K562 (cell line): ENCODE results near the gene DCDC2. TPM values are rescaled to one million over a fixed set of nuclear protein-coding genes. Genes with fewer than 3 reads are reported as not detected.
"Not testable (repeated sequence)": the region's sequence is repeated elsewhere in the genome, so short reads cannot be mapped to it uniquely, and the experiment has no call there.

Source experiments
- ARID1B ChIP-seq: fragments of 450-650 bp; IDR thresholded peaks from 2 replicates; pipeline ENCODE4 v1.6.1; 2016; ENCODE audit warnings: antibody characterized with exemption, mild to moderate bottlenecking, inconsistent platforms
- CXXC5 ChIP-seq: fragments of 250-450 bp; sonication (Bioruptor Pico); IDR thresholded peaks from 2 replicates; pipeline ENCODE4 v1.8.0; 2022; ENCODE audit warnings: inconsistent platforms, mild to moderate bottlenecking, moderate library complexity
- DMBX1 ChIP-seq: fragments of 250-450 bp; sonication (Bioruptor Pico); IDR thresholded peaks from 2 replicates; pipeline ENCODE4 v1.8.0; 2022; ENCODE audit warnings: inconsistent platforms, mild to moderate bottlenecking, moderate library complexity, borderline replicate concordance
- ESRRA ChIP-seq: fragments of 450-650 bp; IDR thresholded peaks from 2 replicates; pipeline ENCODE4 v1.6.1; 2014; ENCODE audit warnings: low read depth, mild to moderate bottlenecking, moderate library complexity, borderline replicate concordance
- ETV5 ChIP-seq: sonication (generic); formaldehyde crosslinking; IDR thresholded peaks from 2 replicates; pipeline ENCODE4 v1.4.0; 2020; ENCODE audit warnings: low read depth, mild to moderate bottlenecking, missing genetic modification reagents
- L3MBTL2 ChIP-seq: fragments of 450-650 bp; IDR thresholded peaks from 2 replicates; pipeline ENCODE4 v1.6.1; 2016; ENCODE audit warnings: mild to moderate bottlenecking, moderate library complexity
- NFIC ChIP-seq: fragments of 450-650 bp; IDR thresholded peaks from 2 replicates; pipeline ENCODE4 v1.6.1; 2017; ENCODE audit warnings: mild to moderate bottlenecking, inconsistent platforms
- NRF1 ChIP-seq, 2 experiments: fragments of 450-650 bp; IDR thresholded peaks in 1 of 2; conservative IDR thresholded peaks in 1 of 2; 2 replicates each; pipeline ENCODE4 v1.6.1; 2014; ENCODE audit warnings: mild to moderate bottlenecking in 2 of 2
- PHF21A ChIP-seq: fragments of 450-650 bp; IDR thresholded peaks from 2 replicates; pipeline ENCODE4 v1.6.1; 2017; ENCODE audit warnings: low read depth, borderline replicate concordance
- TAL1 ChIP-seq: fragments of 450-650 bp; IDR thresholded peaks from 2 replicates; pipeline ENCODE4 v1.6.1; 2016; ENCODE audit warnings: mild to moderate bottlenecking
- THRAP3 ChIP-seq: fragments of 450-650 bp; IDR thresholded peaks from 2 replicates; pipeline ENCODE4 v1.6.1; 2016; ENCODE audit warnings: mild to moderate bottlenecking, inconsistent platforms, borderline replicate concordance
- TRIM24 ChIP-seq, 2 experiments: fragments of 450-650 bp; IDR thresholded peaks; 2 replicates each; pipeline ENCODE4 v1.6.1; 2016
- ZNF41 ChIP-seq: fragments of 250-450 bp; sonication (Bioruptor Pico); conservative IDR thresholded peaks from 2 replicates; pipeline ENCODE4 v1.4.0; 2020; ENCODE audit warnings: mild to moderate bottlenecking
- polyA plus RNA-seq, 8 experiments: library from polyadenylated mRNA; depleted of rRNA in 4 of 8; stranded (reverse) in 5 of 8; unstranded in 3 of 8; fragments of >200 nt; fragmentation: Nextera tagmentation in 2 of 8; fragmentation: Illumina TruSeq in 1 of 8; extraction: Ambion mirVana in 2 of 8; extraction: Trizol in 1 of 8; gene quantifications; 2 replicates each; pipeline versions ENCODE4 v1.2.1 to v1.2.3, GENCODE V29; 2011 to 2014; ENCODE audit warnings: inconsistent platforms in 1 of 8, missing spikeins in 1 of 8
- total RNA-seq, 7 experiments: library from RNA; depleted of rRNA in 6 of 7; stranded (reverse); fragments of >200 nt in 6 of 7; fragmentation: Illumina TruSeq in 2 of 7; extraction: Trizol in 2 of 7; gene quantifications; 2 replicates each; pipeline versions ENCODE4 v1.2.1 to v1.2.3, GENCODE V29; 2011 to 2021; ENCODE audit warnings: low replicate concordance in 1 of 7
- TF ChIP-seq, protein P1 (sequence below): fragments of 450-650 bp; IDR thresholded peaks from 2 replicates; pipeline ENCODE4 v1.6.1; 2016; ENCODE audit warnings: mild to moderate bottlenecking, moderate library complexity
- TF ChIP-seq, protein P2 (sequence below), 2 experiments: fragments of 250-450 bp in 1 of 2; fragments of 450-650 bp in 1 of 2; sonication (Bioruptor Pico) in 1 of 2; IDR thresholded peaks; 2 replicates each; pipeline versions ENCODE4 v1.6.1 to v1.8.0; 2016 to 2021; ENCODE audit warnings: mild to moderate bottlenecking in 2 of 2, moderate library complexity in 2 of 2, missing compliant biosample characterization in 1 of 2, missing genetic modification characterization in 1 of 2

DCDC2 gene
- total and polyA plus RNA-seq, 9 of the 15 experiments (the other 6 are each of a cell fraction or from before 2014, with no cell fraction given): 0.04 TPM; not detected in 8

DNA sequence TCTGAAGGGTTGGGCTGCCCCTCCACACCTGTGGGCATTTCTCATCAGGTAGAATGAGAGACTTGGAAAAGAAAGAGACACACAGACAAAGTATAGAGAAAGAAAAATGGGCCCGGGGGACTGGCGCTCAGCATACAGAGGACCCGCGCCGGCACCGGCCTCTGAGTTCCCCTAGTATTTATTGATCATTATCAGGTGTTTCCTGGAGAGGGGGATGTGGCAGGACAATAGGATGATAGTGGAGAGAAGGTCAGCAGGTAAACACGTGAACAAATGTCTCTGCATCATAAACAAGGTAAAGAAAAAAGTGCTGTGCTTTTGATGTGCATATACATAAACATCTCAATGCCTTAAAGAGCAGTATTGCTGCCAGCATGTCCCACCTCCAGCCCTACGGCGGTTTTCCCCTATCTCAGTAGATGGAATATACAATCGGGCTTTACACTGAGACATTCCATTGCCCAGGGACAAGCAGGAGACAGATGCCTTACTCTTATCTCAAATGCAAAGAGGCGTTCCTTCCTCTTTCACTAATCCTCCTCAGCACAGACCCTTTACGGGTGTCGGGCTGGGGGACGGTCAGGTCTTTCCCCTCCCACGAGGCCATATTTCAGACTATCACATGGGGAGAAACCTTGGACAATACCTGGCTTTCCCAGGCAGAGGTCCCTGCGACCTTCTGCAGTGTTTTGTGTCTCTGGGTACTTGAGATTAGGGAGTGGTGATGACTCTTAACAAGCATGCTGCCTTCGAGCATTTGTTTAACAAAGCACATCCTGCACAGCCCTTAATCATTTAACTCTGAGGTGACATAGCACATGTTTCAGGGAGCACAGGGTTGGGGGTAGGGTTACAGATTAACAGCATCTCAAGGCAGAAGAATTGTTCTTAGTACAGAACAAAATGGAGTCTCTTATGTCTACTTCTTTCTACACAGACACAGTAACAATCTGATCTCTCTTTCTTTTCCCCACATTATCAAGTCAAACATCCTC, 42.5 kb upstream of the DCDC2 start (continued):
- TF ChIP-seq, protein P1, sequence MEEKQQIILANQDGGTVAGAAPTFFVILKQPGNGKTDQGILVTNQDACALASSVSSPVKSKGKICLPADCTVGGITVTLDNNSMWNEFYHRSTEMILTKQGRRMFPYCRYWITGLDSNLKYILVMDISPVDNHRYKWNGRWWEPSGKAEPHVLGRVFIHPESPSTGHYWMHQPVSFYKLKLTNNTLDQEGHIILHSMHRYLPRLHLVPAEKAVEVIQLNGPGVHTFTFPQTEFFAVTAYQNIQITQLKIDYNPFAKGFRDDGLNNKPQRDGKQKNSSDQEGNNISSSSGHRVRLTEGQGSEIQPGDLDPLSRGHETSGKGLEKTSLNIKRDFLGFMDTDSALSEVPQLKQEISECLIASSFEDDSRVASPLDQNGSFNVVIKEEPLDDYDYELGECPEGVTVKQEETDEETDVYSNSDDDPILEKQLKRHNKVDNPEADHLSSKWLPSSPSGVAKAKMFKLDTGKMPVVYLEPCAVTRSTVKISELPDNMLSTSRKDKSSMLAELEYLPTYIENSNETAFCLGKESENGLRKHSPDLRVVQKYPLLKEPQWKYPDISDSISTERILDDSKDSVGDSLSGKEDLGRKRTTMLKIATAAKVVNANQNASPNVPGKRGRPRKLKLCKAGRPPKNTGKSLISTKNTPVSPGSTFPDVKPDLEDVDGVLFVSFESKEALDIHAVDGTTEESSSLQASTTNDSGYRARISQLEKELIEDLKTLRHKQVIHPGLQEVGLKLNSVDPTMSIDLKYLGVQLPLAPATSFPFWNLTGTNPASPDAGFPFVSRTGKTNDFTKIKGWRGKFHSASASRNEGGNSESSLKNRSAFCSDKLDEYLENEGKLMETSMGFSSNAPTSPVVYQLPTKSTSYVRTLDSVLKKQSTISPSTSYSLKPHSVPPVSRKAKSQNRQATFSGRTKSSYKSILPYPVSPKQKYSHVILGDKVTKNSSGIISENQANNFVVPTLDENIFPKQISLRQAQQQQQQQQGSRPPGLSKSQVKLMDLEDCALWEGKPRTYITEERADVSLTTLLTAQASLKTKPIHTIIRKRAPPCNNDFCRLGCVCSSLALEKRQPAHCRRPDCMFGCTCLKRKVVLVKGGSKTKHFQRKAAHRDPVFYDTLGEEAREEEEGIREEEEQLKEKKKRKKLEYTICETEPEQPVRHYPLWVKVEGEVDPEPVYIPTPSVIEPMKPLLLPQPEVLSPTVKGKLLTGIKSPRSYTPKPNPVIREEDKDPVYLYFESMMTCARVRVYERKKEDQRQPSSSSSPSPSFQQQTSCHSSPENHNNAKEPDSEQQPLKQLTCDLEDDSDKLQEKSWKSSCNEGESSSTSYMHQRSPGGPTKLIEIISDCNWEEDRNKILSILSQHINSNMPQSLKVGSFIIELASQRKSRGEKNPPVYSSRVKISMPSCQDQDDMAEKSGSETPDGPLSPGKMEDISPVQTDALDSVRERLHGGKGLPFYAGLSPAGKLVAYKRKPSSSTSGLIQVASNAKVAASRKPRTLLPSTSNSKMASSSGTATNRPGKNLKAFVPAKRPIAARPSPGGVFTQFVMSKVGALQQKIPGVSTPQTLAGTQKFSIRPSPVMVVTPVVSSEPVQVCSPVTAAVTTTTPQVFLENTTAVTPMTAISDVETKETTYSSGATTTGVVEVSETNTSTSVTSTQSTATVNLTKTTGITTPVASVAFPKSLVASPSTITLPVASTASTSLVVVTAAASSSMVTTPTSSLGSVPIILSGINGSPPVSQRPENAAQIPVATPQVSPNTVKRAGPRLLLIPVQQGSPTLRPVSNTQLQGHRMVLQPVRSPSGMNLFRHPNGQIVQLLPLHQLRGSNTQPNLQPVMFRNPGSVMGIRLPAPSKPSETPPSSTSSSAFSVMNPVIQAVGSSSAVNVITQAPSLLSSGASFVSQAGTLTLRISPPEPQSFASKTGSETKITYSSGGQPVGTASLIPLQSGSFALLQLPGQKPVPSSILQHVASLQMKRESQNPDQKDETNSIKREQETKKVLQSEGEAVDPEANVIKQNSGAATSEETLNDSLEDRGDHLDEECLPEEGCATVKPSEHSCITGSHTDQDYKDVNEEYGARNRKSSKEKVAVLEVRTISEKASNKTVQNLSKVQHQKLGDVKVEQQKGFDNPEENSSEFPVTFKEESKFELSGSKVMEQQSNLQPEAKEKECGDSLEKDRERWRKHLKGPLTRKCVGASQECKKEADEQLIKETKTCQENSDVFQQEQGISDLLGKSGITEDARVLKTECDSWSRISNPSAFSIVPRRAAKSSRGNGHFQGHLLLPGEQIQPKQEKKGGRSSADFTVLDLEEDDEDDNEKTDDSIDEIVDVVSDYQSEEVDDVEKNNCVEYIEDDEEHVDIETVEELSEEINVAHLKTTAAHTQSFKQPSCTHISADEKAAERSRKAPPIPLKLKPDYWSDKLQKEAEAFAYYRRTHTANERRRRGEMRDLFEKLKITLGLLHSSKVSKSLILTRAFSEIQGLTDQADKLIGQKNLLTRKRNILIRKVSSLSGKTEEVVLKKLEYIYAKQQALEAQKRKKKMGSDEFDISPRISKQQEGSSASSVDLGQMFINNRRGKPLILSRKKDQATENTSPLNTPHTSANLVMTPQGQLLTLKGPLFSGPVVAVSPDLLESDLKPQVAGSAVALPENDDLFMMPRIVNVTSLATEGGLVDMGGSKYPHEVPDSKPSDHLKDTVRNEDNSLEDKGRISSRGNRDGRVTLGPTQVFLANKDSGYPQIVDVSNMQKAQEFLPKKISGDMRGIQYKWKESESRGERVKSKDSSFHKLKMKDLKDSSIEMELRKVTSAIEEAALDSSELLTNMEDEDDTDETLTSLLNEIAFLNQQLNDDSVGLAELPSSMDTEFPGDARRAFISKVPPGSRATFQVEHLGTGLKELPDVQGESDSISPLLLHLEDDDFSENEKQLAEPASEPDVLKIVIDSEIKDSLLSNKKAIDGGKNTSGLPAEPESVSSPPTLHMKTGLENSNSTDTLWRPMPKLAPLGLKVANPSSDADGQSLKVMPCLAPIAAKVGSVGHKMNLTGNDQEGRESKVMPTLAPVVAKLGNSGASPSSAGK: peak; percentile 75
- TF ChIP-seq TAL1: peak; percentile 60; the same call in 1 of the 2 replicates
- peak; percentile 81 for TF ChIP-seq ARID1B
- TF ChIP-seq ZNF41 (CRISPR knock-in tag): 0 out of 2 replicates have a peak, but pooled peaks have one; percentile 7
- TF ChIP-seq NFIC: peak; percentile 55; the same call in 1 of the 2 replicates
- peak; percentile 46; the same call in 1 of the 2 replicates for TF ChIP-seq ESRRA
- peak; percentile 58 for TF ChIP-seq CXXC5
- 0 out of 2 replicates have a peak, but pooled peaks have one; percentile 43 for TF ChIP-seq THRAP3
- TF ChIP-seq L3MBTL2: peak; percentile 77
- peak; percentile 87 for TF ChIP-seq DMBX1 (CRISPR knock-in tag)
- TF ChIP-seq, protein P2, sequence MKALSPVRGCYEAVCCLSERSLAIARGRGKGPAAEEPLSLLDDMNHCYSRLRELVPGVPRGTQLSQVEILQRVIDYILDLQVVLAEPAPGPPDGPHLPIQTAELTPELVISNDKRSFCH (CRISPR knock-in tag; IDR thresholded peaks at IDR 0.05): not testable (repeated sequence)
- TF ChIP-seq, protein P2 (tag; IDR thresholded peaks at IDR 0.05): peak; percentile 87
- TF ChIP-seq NRF1 (conservative IDR thresholded peaks at IDR 0.05 in 1 of 2, IDR thresholded peaks at IDR 0.05 in 1 of 2): peak; percentile 28 to 36; a peak in 1 of 4 replicates
- 0 out of 2 replicates have a peak, but pooled peaks have one; percentile 50 for TF ChIP-seq ETV5 (CRISPR knock-in tag)
- 0 out of 2 replicates have a peak, but pooled peaks have one; percentile 40 for TF ChIP-seq PHF21A
- 0 out of 4 replicates have a peak, but pooled peaks of 1 of the 2 experiments have one; percentile 8 for TF ChIP-seq TRIM24 (IDR thresholded peaks at IDR 0.05)
